GM23338 (cell line): ENCODE data around the gene TMEM191C.

ENCODE experiments used
- CREB1 ChIP-seq: fragments of 250-450 bp; sonication (Bioruptor Pico); IDR thresholded peaks from 2 replicates; pipeline ENCODE4 v1.5.0; 2020; ENCODE audit warnings: low read depth, mild to moderate bottlenecking, moderate library complexity
- CTCF ChIP-seq, 2 experiments: fragments of 200-600 bp in 1 of 2; sonication (generic) in 1 of 2; conservative IDR thresholded peaks; 2 replicates each; pipeline versions ENCODE4 v1.5.1 to v1.6.1; 2016 to 2017; ENCODE audit warnings: antibody characterized with exemption in 2 of 2, low read depth in 2 of 2, mild to moderate bottlenecking in 2 of 2, moderate library complexity in 1 of 2
- EZH2 ChIP-seq: fragments of 200-600 bp; sonication (generic); IDR thresholded peaks from one replicate; pipeline ENCODE4 v1.8.0; 2017; ENCODE audit warnings: antibody characterized with exemption, mild to moderate bottlenecking, low read depth; ENCODE audit not compliant: unreplicated experiment
- EZH2phosphoT487 ChIP-seq: fragments of 200-600 bp; sonication (generic); IDR thresholded peaks from one replicate; pipeline ENCODE4 v1.8.1; 2018; ENCODE audit warnings: antibody characterized with exemption; ENCODE audit not compliant: unreplicated experiment
- JUNB ChIP-seq: IDR thresholded peaks from one replicate; pipeline ENCODE4 v1.6.1; 2016; ENCODE audit warnings: antibody characterized with exemption; ENCODE audit not compliant: unreplicated experiment
- POLR2AphosphoS5 ChIP-seq: IDR thresholded peaks from 2 replicates; pipeline ENCODE4 v1.6.1; 2016; ENCODE audit warnings: antibody characterized with exemption, low read depth
- REST ChIP-seq: IDR thresholded peaks from one replicate; pipeline ENCODE4 v1.6.1; 2018; ENCODE audit warnings: antibody characterized with exemption; ENCODE audit not compliant: unreplicated experiment

GRCh38 chr22:21444701-21445436, 22.3 kb upstream of the TMEM191C start:
- TF ChIP-seq EZH2phosphoT487 (no peak), CTCF (conservative IDR thresholded peaks at IDR 0.05; ENCODE audit: low read depth in 2 of 2) (no peak), EZH2 (no peak), JUNB (no peak), POLR2AphosphoS5 (no peak), REST (no peak), CREB1 (CRISPR knock-in tag) (no peak)
